Left lung (tissue), 10 donors: Measurements from ENCODE around the gene APELA. TPM values are rescaled to one million over a fixed set of nuclear protein-coding genes. Genes with fewer than 3 reads are reported as not detected.
A peak's percentile ranks its signal among the peaks of the same experiment; 100 is the strongest.
"Not testable (repeated sequence)": the region's sequence is repeated elsewhere in the genome, so short reads cannot be mapped to it uniquely, and the experiment has no call there.

Experiments
- ATAC-seq: fragments of 200-7000 bp; cut with Tn5 transposase; one replicate; pipeline ENCODE4 v1.9.1; 2020; ENCODE audit warnings: moderate library complexity
- DNase-seq, 4 donors: peaks; one replicate each; pipeline ENCODE4 v3.0.0-alpha.2; 2013 to 2020
- H3K27ac ChIP-seq, 2 donors: fragments of 200-600 bp; sonication (generic) in 1 of 2; one replicate each; pipeline versions ENCODE4 v1.5.0 to v1.8.0; 2020 to 2021
- H3K27me3 ChIP-seq, 2 donors: fragments of 200-600 bp; sonication (generic) in 1 of 2; one replicate each; pipeline versions ENCODE4 v1.5.0 to v1.8.0; 2020 to 2021
- H3K36me3 ChIP-seq, 2 donors: fragments of 200-600 bp; sonication (generic) in 1 of 2; one replicate each; pipeline versions ENCODE4 v1.5.0 to v1.8.0; 2020 to 2021
- H3K4me1 ChIP-seq, 2 donors: fragments of 200-600 bp; one replicate each; pipeline ENCODE4 v1.8.0; 2021
- H3K4me3 ChIP-seq, 2 donors: fragments of 200-600 bp; sonication (generic) in 1 of 2; one replicate each; pipeline versions ENCODE4 v1.5.0 to v1.8.0; 2020 to 2021; ENCODE audit warnings: mild to moderate bottlenecking in 1 of 2
- H3K9me3 ChIP-seq, 2 donors: fragments of 200-600 bp; sonication (generic) in 1 of 2; one replicate each; pipeline versions ENCODE4 v1.5.0 to v1.8.0; 2020 to 2021
- intact Hi-C, 2 donors: fragments of 100-400 bp; cut with DNase I; formaldehyde crosslinking; loops; one replicate each; pipeline versions ENCODE4 v1.11.2 to v1.14.2; 2022
- polyA plus RNA-seq, 6 donors: library from polyadenylated mRNA; unstranded; fragments of 120-200 nt; gene quantifications; one replicate each; pipeline ENCODE4 v1.2.1, GENCODE V29; 2013; ENCODE audit not compliant: insufficient read length in 6 of 6
- total RNA-seq, 2 donors: library from RNA; stranded (reverse); fragmentation: NEBNext Ultra II Directional; extraction: Animal tissue kit (Norgen Biotek cat#: 25700); gene quantifications; one replicate each; pipeline ENCODE4 v1.2.1, GENCODE V29; 2021
- TF ChIP-seq, protein P1 (sequence below), 2 donors: fragments of 200-600 bp; sonication (generic) in 1 of 2; IDR thresholded peaks; one replicate each; pipeline versions ENCODE4 v1.5.0 to v1.8.0; 2021; ENCODE audit warnings: antibody characterized with exemption in 2 of 2
- donor health status: DM: no; HTN: yes; CAD: no.
- donor health status: DM: no; HTN: no; CAD: no.

Gene APELA
- total and polyA plus RNA-seq, 8 donors: 0.18 to 0.44 (median 0.28) TPM; not detected in 1

DNA sequence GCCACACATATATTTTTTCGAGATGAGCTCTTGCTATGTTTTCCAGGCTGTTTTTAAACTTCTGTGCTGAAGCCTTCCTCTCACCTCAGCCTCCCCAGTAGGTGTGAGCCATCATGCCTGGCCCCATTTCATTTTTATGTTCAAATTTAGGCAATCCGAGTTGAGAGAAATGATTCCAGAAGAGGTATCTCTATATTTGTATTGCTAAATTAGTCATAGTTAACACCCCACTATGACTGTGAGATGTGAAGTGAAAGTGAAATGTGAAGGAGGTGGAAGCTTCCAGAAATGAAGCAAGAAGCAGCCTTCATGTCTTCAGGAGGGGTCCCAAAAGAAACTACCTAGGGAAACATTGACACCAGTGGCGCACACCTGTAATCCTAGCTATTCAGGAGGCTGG is 17.7 kb downstream of the APELA start:
- Histone ChIP-seq H3K36me3 (no peaks in the 10 kb centered on the region), H3K4me1 (no peaks in the 10 kb centered on the region), H3K27me3 (peaks cover 0 to 5% of the 10 kb centered on the region in 2 donors), H3K4me3 (no peak overlapping the region), H3K27ac (no peak overlapping the region), H3K9me3 (no peaks in the 10 kb centered on the region)
- no peak for DNase-seq
- intact Hi-C loops: no loop called here
- no peak for ATAC-seq
- TF ChIP-seq, protein P1, sequence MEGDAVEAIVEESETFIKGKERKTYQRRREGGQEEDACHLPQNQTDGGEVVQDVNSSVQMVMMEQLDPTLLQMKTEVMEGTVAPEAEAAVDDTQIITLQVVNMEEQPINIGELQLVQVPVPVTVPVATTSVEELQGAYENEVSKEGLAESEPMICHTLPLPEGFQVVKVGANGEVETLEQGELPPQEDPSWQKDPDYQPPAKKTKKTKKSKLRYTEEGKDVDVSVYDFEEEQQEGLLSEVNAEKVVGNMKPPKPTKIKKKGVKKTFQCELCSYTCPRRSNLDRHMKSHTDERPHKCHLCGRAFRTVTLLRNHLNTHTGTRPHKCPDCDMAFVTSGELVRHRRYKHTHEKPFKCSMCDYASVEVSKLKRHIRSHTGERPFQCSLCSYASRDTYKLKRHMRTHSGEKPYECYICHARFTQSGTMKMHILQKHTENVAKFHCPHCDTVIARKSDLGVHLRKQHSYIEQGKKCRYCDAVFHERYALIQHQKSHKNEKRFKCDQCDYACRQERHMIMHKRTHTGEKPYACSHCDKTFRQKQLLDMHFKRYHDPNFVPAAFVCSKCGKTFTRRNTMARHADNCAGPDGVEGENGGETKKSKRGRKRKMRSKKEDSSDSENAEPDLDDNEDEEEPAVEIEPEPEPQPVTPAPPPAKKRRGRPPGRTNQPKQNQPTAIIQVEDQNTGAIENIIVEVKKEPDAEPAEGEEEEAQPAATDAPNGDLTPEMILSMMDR (IDR thresholded peaks at IDR 0.05): no peak

DNA sequence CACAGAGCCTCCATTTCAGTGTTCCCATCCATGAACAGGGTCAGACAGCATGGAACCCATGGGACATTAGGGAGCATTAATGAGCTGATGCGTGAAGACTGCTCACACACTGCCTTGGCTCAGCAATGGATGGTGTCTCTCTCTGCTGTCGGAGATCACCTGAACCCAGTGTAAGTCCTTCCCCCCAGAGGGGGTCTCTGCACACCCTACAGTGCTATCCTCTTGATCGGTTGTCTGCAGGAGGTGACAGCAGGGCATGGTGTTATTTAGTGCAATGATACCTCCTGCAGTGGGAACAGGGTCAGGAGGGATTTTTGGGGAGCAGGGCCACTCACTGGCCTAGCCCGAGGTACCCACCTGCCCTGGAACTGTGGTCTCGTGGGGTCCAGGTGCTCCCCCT is 25.6 kb downstream of the APELA start:
- Histone ChIP-seq H3K27me3 (no peaks in the 10 kb centered on the region), H3K36me3 (no peaks in the 10 kb centered on the region), H3K4me1 (no peaks in the 10 kb centered on the region), H3K4me3 (no peak overlapping the region), H3K9me3 (peaks cover 0 to 2% of the 10 kb centered on the region in 2 donors), H3K27ac (no peak overlapping the region)
- no peak for ATAC-seq
- DNase-seq: no peak
- intact Hi-C loops: no loop called here
- TF ChIP-seq, protein P1 (IDR thresholded peaks at IDR 0.05): no peak

DNA sequence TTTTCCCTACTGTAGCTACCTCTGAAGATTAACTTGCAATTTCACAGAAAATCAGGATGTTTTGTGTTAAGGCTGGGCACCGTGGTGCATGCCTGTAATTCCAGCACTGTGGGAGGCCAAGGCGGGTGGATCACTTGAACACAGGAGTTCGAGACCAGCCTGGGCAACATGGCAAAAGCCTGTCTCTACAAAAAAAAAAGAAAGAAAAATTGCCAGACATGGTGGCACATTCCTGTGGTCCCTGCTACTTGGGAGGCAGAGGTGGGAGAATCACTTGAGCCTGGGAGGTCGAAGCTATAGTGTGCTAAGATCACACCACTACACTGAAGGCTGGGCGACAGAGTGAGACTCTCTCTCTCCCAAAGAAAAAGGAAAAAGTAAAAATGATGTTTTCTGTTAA is 27.4 kb downstream of the APELA start:
- ATAC-seq: no peak
- peaks cover 0 to 2% of the 10 kb centered on the region in 2 donors for H3K9me3 ChIP-seq
- intact Hi-C loops: no loop called here
- TF ChIP-seq, protein P1 (IDR thresholded peaks at IDR 0.05): no peak
- H3K36me3 ChIP-seq: no peaks in the 10 kb centered on the region
- no peaks in the 10 kb centered on the region for H3K4me1 ChIP-seq
- no peak for DNase-seq
- no peak overlapping the region for H3K27ac ChIP-seq
- no peak overlapping the region for H3K4me3 ChIP-seq
- no peaks in the 10 kb centered on the region for H3K27me3 ChIP-seq

DNA sequence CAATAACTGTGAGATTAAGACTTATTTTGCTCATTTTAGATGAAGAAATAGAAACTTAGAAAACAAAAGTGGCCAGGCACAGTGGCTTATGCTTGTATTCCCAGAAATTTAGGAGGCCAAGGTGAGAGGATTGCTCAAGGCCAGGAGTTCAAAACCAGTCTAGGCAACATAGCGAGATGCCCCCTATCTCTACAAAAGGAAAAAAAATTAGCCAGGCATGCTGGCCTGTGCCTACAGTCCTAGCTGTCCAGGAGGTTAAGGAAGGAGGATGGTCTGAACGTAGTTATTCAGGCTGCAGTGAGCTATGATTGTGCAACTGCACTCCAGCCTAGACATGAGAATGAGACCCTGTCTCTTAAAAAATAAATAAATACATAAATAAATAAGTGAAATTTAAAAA is 28.0 kb downstream of the APELA start:
- no peaks in the 10 kb centered on the region for H3K27me3 ChIP-seq
- no peak for ATAC-seq

DNA sequence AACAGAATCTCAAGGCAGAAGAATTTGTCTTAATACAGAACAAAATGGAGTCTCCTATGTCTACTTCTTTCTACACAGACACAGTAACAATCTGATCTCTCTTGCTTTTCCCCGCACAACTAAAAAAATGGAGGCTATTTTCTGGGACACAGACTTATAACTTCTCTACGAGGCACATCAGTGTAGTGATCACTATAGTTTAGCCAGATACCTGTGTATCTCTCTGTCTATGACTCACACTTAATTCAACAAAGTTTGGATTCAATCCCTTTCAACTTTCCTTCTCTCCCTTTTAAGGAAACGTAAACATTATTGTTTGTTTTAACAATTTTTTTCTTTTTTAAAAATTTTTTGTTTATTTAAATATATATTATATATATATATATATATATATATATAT is 29.4 kb downstream of the APELA start:
- DNase-seq (no peak), ATAC-seq (peak; percentile 59)
- no peaks in the 10 kb centered on the region for H3K27me3 ChIP-seq
- TF ChIP-seq, protein P1 (IDR thresholded peaks at IDR 0.05): no peak
- H3K36me3 ChIP-seq: no peaks in the 10 kb centered on the region
- intact Hi-C loops: no loop called here
- no peak overlapping the region for H3K4me3 ChIP-seq
- peaks cover 0 to 4% of the 10 kb centered on the region in 2 donors for H3K9me3 ChIP-seq
- H3K4me1 ChIP-seq: no peaks in the 10 kb centered on the region
- no peak overlapping the region for H3K27ac ChIP-seq

More for the DNA sequence above, 28.0 kb downstream of the APELA start:
- H3K36me3 ChIP-seq: no peaks in the 10 kb centered on the region
- H3K4me3 ChIP-seq: no peak overlapping the region
- intact Hi-C loops: no loop called here
- TF ChIP-seq, protein P1 (IDR thresholded peaks at IDR 0.05): no peak
- H3K4me1 ChIP-seq: no peaks in the 10 kb centered on the region
- no peak overlapping the region for H3K27ac ChIP-seq
- DNase-seq: no peak
- H3K9me3 ChIP-seq: peaks cover 0 to 7% of the 10 kb centered on the region in 2 donors

DNA sequence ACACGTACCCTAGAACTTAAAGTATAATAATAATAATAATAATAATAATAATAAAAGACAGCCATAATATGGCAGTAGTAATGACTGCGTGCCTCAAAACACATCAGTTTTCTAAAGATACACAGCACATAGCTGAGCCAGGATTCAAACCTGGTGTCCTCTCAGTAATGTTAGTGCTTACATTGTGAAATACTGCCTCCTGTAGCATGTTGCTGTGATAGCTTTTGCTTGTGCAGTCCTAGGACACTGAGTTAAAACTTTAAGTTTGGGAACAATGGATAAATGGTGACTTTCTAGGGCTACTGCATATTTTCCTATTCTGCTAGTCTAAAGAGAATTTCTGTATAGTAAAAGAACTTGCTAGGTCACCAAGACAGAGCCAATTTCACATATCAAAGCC is 36.5 kb downstream of the APELA start:
- H3K27ac ChIP-seq, DNase-seq, H3K4me3 ChIP-seq, intact Hi-C loops, H3K9me3 ChIP-seq, H3K36me3 ChIP-seq, H3K27me3 ChIP-seq, H3K4me1 ChIP-seq: not testable (repeated sequence)
- peak; percentile 22 for ATAC-seq
